Prostate gland (tissue), 2 donors: ENCODE measurements around the gene IL1RAPL1. TPM values are rescaled to one million over a fixed set of nuclear protein-coding genes. Genes with fewer than 3 reads are reported as not detected.

Experiments
- DNase-seq: peaks from one replicate; pipeline ENCODE4 v3.0.0-alpha.2; 2019; ENCODE audit warnings: low spot score
- H3K27ac ChIP-seq, 2 donors: fragments of 200-600 bp; sonication (generic); 2 replicates each; pipeline ENCODE4 v1.5.1; 2017 to 2019
- H3K27me3 ChIP-seq: fragments of 200-600 bp; sonication (generic); replicated peaks from 2 replicates; pipeline ENCODE4 v1.5.1; 2019; ENCODE audit not compliant: insufficient read depth
- H3K36me3 ChIP-seq, 2 donors: fragments of 200-600 bp; sonication (generic); 1 replicate in 1 of 2; 2 replicates in 1 of 2; pipeline versions ENCODE4 v1.5.1 to v1.8.1; 2017 to 2019
- H3K4me1 ChIP-seq: fragments of 200-600 bp; sonication (generic); replicated peaks from 2 replicates; pipeline ENCODE4 v1.5.1; 2019
- H3K4me3 ChIP-seq, 2 donors: fragments of 200-600 bp; sonication (generic); 2 replicates each; pipeline ENCODE4 v1.5.1; 2017 to 2019
- H3K9me3 ChIP-seq: fragments of 200-600 bp; sonication (generic); 2 replicates; pipeline ENCODE4 v1.5.1; 2017
- POLR2A ChIP-seq: fragments of 450-650 bp; IDR thresholded peaks from one replicate; pipeline ENCODE4 v1.6.1; 2016; ENCODE audit warnings: antibody characterized with exemption, mild to moderate bottlenecking
- POLR2AphosphoS5 ChIP-seq: sonication (generic); formaldehyde crosslinking; IDR thresholded peaks from one replicate; pipeline ENCODE4 v1.6.1; 2017; ENCODE audit warnings: antibody characterized with exemption
- whole genome bisulfite sequencing: methylation state at CpG from one replicate; pipeline ENCODE4 v1.1.5; 2018; 5-methylcytosine and 5-hydroxymethylcytosine counted together
- intact Hi-C: fragments of 100-400 bp; cut with DNase I; formaldehyde crosslinking; loops from one replicate; pipeline ENCODE4 v1.14.2; 2022
- total RNA-seq, 2 donors: library from RNA; depleted of rRNA; stranded (reverse); fragments of >200 nt; gene quantifications; one replicate each; pipeline ENCODE4 v1.1.0, GENCODE V29; 2016
- TF ChIP-seq, protein P1 (sequence below), 4 experiments: fragments of 200-600 bp in 2 of 4; fragments of 450-650 bp in 2 of 4; sonication (generic) in 2 of 4; IDR thresholded peaks; 1 replicate in 3 of 4; 2 replicates in 1 of 4; pipeline ENCODE4 v1.5.1; 2016 to 2019; ENCODE audit warnings: antibody characterized with exemption in 4 of 4, mild to moderate bottlenecking in 2 of 4, moderate library complexity in 2 of 4

Gene IL1RAPL1
- total RNA-seq, 2 donors from 2014 or later: 0.23 TPM

DNA sequence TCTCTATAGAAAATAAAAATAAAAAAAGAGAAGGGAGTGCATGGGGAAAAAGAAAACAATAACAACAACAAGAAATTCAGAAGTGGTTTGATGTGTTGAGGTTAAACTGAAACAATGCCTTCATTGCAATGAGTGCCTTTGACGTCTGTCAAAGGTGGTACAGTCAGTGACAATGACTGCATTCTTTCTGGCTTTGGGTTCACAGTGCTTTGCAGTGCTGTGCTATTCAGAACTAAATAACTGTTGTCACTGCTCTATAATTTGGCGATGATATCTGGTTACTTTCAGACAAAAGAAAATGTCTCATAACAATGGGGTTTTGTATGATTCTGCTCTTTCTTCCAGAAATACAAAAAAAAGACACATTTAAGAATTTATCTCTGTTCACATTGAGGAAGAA, 1139.6 kb downstream of the IL1RAPL1 start:
- TF ChIP-seq POLR2A (no peak), POLR2AphosphoS5 (no peak)
- TF ChIP-seq, protein P1, sequence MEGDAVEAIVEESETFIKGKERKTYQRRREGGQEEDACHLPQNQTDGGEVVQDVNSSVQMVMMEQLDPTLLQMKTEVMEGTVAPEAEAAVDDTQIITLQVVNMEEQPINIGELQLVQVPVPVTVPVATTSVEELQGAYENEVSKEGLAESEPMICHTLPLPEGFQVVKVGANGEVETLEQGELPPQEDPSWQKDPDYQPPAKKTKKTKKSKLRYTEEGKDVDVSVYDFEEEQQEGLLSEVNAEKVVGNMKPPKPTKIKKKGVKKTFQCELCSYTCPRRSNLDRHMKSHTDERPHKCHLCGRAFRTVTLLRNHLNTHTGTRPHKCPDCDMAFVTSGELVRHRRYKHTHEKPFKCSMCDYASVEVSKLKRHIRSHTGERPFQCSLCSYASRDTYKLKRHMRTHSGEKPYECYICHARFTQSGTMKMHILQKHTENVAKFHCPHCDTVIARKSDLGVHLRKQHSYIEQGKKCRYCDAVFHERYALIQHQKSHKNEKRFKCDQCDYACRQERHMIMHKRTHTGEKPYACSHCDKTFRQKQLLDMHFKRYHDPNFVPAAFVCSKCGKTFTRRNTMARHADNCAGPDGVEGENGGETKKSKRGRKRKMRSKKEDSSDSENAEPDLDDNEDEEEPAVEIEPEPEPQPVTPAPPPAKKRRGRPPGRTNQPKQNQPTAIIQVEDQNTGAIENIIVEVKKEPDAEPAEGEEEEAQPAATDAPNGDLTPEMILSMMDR (IDR thresholded peaks at IDR 0.05): no peak
- 43% methylated on average over 2 of the region's 2 CpGs for WGBS
- no peak for DNase-seq
- Histone ChIP-seq H3K36me3 (no peaks in the 10 kb centered on the region), H3K9me3 (no peaks in the 10 kb centered on the region), H3K27ac (no peak overlapping the region), H3K4me1 (no peaks in the 10 kb centered on the region), H3K4me3 (no peak overlapping the region), H3K27me3 (no peaks in the 10 kb centered on the region)
- intact Hi-C loops: no loop called here

DNA sequence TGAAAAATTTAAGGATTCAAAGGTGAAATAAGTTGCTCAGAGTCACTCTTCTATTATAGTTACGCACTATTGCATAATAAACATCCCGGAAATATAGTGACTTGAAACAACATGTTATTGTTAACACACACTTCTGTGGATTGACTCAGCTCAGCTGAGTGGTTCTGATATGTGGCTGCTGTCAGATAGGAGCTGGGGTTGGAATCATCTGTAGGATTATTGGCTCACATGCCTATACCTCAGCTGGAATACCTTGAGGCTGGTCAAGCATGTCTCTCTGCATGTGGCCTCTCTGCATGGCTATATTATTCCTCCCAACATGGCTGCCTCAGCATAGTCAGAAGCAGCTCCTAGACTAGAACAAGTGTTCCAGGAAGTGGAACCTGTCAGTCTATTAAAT, 1141.4 kb downstream of the IL1RAPL1 start:
- DNase-seq: no peak
- TF ChIP-seq POLR2A (no peak), POLR2AphosphoS5 (no peak)
- TF ChIP-seq, protein P1 (IDR thresholded peaks at IDR 0.05): no peak

DNA sequence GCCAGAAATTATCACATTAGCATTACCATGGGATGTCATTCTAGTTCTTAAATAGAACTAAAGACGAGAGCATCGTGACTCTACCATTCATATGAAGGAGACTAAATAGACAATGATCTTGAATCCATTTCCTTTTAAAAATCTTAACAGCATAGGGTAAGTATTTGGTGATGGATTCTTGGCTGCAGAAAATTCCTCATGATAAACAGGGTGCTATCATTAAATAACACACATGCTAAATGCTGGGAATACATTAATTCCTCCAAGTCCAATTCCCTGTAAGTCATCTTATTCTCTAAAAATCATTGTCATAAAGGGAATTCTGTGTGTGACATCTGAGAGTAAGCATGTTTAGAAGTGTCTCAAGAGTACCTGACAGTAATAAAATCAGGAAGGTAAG, 1157.7 kb downstream of the IL1RAPL1 start:
- WGBS: 97% methylated on average over 2 of the region's 2 CpGs
- no peak for DNase-seq
- no peaks in the 10 kb centered on the region for H3K27me3 ChIP-seq
- TF ChIP-seq POLR2AphosphoS5: no peak
- TF ChIP-seq, protein P1 (IDR thresholded peaks at IDR 0.05): no peak
- TF ChIP-seq POLR2A: no peak
- no peak overlapping the region for H3K27ac ChIP-seq
- H3K9me3 ChIP-seq: no peaks in the 10 kb centered on the region
- no peak overlapping the region for H3K4me3 ChIP-seq
- H3K36me3 ChIP-seq: no peaks in the 10 kb centered on the region
- H3K4me1 ChIP-seq: no peaks in the 10 kb centered on the region
- intact Hi-C loops: no loop called here

More for the DNA sequence above, 1141.4 kb downstream of the IL1RAPL1 start:
- 71% methylated on average over 2 of the region's 2 CpGs for WGBS
- Histone ChIP-seq H3K4me1 (no peaks in the 10 kb centered on the region), H3K4me3 (no peak overlapping the region), H3K9me3 (no peaks in the 10 kb centered on the region), H3K27me3 (no peaks in the 10 kb centered on the region), H3K36me3 (no peaks in the 10 kb centered on the region), H3K27ac (no peak overlapping the region)
- intact Hi-C loops: no loop called here

DNA sequence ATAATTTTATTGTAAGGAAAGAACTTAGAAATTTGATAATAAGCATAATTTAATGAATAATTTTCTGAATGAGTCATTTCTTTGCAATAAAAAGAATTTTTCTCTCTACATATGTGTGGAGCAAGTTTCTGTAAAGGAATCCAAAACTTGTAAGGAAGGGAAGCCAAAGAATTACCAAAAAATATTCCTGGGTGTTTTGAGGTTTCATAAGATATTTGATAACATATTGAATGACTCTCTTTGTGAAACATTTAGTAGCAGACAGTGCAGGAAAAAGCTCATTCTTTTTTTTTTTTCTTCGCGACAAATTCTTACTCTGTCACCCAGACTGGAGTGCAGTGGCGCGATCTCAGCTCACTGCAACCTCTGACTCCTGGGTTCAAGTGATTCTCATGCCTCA, 1159.1 kb downstream of the IL1RAPL1 start:
- TF ChIP-seq, protein P1 (IDR thresholded peaks at IDR 0.05): no peak
- TF ChIP-seq POLR2AphosphoS5: no peak
- no peak for TF ChIP-seq POLR2A
- Histone ChIP-seq H3K27ac (no peak overlapping the region), H3K9me3 (no peaks in the 10 kb centered on the region), H3K4me3 (no peak overlapping the region), H3K27me3 (no peaks in the 10 kb centered on the region), H3K4me1 (no peaks in the 10 kb centered on the region), H3K36me3 (no peaks in the 10 kb centered on the region)
- 92% methylated on average over 4 of the region's 4 CpGs for WGBS
- no peak for DNase-seq
- intact Hi-C loops: no loop called here

DNA sequence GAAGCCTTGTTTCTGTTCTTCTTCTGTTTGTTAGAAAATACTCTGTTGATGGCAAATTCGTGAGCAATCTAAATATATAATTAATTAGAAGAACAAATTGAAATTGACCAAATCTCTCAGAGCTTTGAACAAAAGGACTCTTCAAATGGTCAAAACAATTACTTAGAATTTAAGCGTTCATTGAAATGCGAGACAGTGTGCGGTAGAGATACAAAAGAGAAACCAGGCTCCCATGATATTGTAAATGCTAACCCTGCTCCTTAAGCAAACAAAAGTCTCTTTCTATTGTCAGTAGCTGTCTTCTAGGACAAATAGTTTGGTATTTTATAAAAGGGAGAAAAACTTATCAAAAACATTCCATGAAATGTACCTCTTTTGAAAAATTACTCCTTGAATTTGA, 1174.8 kb downstream of the IL1RAPL1 start:
- DNase-seq: no peak
- Histone ChIP-seq H3K4me1 (no peaks in the 10 kb centered on the region), H3K27ac (no peak overlapping the region), H3K4me3 (no peak overlapping the region), H3K9me3 (no peaks in the 10 kb centered on the region), H3K27me3 (no peaks in the 10 kb centered on the region), H3K36me3 (no peaks in the 10 kb centered on the region)
- intact Hi-C loops: no loop called here
- WGBS: 58% methylated on average over 4 of the region's 4 CpGs
- TF ChIP-seq, protein P1 (IDR thresholded peaks at IDR 0.05): no peak
- TF ChIP-seq POLR2AphosphoS5 (no peak), POLR2A (no peak)
